Measurements from ENCODE around the gene WDR82. TPM values are rescaled to one million over a fixed set of nuclear protein-coding genes. Genes with fewer than 3 reads are reported as not detected.

The WDR82 gene
- total RNA-seq, result 71.0 TPM

DNA sequence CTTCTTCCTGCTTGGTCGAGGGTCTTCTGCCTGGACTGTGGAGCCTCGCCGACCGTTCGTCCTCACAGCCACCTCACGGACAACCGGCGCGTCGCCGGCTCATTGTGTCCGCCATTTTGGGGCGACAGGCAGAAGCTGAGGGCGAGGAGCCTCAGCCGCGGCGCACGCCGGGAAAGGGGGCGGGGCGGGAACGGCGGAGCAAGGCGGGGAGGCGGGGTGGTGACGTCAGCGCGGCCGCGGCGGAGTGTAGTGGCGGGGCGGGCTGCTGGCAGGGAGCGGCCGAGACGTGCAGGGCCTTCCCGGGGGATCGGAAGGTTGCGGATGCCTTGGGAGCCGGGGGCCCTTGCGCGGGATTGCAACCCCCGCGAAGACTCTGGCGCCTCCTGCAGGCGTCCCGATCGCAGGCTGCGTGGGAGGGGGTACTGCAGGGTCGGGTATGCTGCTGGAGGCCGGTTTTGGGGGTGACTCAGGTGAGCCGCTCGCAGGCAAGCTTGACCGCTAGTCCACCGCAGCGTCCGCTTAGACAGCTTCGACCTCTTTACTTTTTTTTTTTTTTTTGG, at the start of gene WDR82:
TSS of gene WDR82 (minus strand) at position 140 of the 560 bp plus-strand sequence. CDS start 288 bp downstream, outside the sequence.
- DNase-seq (ENCODE audit: low spot score), result peak; percentile 97

DNA sequence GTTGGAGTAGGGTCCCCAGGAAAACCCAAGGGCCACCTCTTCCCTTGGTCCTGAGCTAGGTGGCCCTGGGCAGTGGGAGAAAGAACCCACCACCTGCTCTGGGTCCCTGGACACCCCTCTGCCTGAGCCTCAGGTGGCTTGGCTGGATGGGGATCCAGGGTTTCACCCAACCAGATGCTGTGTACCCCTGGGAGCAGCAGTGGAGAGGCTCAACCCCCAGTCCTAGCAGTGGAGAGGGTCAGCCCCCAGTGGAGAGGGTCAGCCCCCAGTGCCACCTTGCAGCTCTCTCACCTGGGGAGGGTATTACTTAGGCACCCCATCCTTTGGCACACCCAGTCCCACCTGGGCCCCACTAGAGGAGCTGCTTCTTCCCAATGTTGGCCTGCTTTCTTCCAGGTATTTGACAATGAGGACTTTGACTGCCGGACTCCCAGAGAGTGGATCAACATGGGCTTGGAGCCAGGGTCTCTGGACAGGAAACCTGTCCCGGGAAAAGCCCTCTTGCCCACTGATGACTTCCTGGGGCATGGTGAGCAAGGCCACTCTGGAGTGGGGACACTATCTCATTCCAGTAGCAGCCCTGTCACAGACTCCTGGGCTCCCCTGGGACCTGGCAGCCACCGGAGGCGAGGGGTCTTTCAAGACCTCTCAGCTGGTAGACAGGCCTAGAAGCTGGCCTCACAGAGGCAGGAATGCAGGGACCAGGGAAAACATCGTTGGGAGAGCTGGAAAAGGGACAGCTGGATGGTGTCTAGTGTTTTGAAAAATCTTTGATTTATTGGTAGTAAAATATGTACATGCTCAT, 49.2 kb upstream of the WDR82 start:
- DNase-seq (ENCODE audit: low spot score), result no peak

DNA sequence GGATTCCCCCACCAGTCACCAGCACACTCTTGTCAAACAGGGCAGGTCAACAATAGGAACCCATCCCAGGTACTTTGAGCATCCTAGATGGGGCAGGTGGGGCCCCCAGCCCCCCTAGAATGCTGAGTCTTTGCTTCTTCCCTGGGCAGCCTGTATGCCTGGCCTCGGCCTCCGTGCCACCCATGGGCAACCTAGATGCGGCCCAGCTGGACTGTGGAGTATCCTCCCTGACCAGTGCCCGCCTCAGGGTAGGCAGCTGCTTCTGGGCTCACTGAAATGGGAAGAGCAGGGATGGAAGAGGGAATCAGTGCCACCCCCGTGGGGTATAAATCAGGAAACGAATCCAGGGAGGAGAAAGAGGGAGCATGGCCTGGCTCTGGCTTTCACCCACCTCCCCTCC, 48.5 kb upstream of the WDR82 start:
- no peak for DNase-seq (ENCODE audit: low spot score)

GRCh38 chr3:52325686-52326085, 47.2 kb upstream of the WDR82 start:
- DNase-seq (ENCODE audit: low spot score), result no peak

DNA sequence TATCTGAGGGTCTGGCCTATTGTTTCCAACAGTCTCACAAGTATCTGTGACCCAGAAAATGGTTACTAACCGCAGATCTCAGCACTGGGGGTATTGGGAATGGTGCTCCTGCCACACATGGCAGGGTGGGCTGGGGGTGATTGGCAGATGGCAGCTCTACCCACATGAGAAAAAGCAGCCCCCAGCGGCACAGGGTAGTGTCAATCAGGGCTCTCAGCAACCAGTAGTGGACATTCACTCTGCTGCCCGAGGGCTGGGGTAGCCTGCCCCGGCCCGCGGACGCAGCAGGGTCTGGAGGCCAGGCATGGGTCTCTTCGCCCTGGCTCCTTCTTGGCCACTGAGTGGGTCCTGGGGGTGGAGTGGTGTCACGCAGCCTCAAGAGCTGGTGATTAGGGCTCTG, 46.2 kb upstream of the WDR82 start:
- DNase-seq (ENCODE audit: low spot score), result no peak

DNA sequence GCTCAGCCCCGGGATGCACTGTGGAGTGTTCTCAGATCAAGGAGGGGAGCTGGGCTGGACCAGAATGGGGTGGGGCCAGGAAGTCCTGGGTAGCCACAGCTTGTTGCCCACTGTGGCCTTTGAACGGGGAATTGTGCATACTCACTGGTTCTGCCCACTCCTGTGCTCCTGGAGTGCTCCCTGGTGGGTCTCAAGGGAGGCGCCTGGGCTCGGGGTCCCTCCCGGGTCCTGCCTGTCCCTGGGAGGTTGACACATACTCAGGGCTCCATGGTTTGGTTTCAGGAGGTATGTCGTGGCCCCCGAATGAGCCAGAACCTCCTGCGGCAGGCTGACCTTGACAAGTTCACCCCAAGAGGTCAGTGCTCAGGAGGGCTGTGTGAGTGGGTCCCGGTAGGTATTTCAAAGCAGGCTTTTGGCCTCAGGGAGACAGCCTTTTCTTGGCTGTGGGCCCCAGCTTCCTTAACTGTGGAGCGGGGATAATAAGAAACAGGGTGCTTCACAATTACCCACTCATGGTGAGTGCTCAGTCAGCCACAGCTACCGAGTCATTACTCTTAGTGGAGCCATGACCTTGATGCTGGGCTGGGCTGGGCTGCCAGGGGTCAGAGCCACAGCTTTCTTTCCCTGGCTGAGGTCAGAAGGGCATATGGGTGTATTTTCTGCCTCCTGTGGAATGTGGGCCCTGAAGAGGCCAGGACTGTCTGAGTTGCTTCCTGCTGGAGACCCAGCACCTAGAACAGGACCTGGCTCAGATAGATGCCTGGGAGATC, 45.3 kb upstream of the WDR82 start:
- no peak for DNase-seq (ENCODE audit: low spot score)

- DNase-seq (ENCODE audit: low spot score), result no peak
Observed at GRCh38 chr3:52322466-52322865, 44.0 kb upstream of the WDR82 start.

DNA sequence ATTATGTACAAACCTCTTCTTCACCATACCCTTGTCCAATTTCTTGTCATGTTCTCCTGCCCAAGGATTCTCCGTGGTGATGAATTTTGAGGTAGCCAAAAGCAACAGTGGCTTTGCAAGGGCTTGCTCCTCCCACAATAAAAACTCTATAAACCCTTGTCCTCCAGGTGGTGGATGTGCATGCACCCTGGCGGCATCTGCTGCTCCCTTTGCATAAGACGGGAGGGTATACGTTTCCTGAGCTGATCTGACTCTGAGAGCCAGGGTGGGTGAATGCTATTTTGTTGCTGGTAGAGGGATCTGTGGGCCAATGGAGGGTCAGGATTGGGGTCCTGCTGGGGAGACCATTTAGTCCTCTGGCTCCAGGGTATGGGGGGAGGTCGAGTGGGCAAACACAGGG, 43.0 kb upstream of the WDR82 start:
- no peak for DNase-seq (ENCODE audit: low spot score)

- DNase-seq (ENCODE audit: low spot score), result no peak
Observed at GRCh38 chr3:52319921-52320595, 41.6 kb upstream of the WDR82 start.

DNA sequence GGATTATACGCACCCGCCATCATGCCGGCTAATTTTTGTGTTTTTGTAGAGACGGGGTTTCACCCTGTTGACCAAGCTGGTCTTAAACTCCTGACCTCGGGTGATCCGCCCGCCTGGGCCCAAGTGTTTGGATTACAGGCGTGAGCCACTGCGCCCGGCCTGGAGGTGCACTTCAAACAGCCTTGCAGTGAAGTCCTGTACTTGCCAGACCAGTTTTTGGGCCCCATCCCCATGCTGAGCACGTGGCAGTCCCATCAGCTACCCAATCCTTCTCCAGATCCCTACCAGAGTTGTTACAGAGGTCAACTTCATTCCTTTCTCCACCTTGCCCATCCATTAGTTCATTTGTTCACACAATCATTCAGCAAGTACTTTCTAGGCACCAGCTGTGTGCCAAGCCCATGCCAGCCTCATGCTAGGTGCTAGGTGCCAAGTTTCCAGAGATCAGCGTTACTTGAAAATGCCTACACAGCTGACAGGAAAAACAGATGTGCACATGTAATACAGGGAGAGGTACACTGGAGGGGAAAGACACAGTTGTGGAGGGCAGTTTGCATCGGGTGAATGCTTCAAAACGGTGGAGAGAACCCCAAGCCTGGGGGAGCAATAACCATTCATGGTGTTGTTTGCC, 39.9 kb upstream of the WDR82 start:
- no peak for DNase-seq (ENCODE audit: low spot score)

- peak; percentile 42 for DNase-seq (ENCODE audit: low spot score)
Observed at GRCh38 chr3:52317208-52318000, 39.0 kb upstream of the WDR82 start.

DNA sequence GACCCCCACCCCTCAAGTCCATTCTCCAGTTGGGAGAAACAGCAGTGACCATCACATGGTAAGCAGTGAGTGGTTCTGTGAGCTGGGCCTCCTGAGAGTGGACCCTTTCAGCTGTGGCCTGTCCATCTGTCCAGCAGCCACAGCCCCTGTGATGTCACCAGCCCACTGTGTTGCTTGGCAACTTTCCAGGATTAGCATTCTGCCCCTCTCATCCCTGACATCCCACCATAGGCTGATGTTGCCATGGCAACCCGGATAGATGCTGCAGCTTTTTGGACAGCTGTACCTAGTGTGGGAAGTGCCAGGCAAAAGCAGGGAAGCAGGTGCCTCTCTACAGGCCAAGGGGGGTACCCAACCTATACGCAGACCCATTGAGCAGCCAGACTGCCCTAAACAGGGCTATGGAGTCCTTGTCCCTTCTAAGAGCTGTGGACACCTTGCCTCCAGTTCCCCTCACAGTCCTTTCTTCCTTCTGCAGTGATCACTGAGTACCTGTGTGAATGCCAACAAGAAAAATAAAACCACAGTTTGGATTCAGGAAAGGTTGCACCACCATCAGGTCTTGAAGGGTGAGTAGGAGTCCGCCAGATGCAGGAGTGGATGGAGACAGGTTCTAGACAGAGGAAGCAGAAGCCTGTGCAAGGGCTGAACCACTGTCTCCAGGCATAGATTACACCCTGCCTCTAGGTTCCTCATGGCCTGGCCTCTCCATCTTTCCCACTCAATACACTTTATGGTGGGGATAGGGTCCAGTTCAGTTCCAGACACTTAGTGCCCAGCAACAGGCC, 37.7 kb upstream of the WDR82 start, which contains the start of gene DNAH1:
TSS of gene DNAH1 (plus strand) at position 343 of the 788 bp plus-strand sequence. CDS start 6,124 bp downstream, outside the sequence.
- DNase-seq (ENCODE audit: low spot score), result no peak

- no peak for DNase-seq (ENCODE audit: low spot score)
Observed at GRCh38 chr3:52315006-52315405, 36.6 kb upstream of the WDR82 start.

DNA sequence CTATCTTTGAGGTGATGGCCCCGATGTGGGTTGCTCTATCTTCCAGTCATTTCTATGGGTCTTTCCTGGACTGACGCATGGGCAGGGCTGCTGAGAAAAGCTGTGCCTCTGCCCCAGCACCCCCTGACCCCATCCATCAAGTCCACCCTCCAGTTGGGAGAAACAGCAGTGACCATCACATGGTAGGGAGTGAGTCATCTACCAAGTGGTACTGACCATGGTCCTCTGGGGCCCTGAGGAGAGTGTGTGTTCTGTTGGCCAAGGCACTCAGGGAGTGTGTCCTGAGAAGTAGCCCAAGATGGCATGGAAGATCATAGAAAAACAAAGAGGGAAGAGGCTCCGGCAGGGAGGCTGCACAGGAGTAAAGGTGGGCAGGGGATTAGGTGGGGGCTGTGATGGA, 36.0 kb upstream of the WDR82 start:
- no peak for DNase-seq (ENCODE audit: low spot score)

DNA sequence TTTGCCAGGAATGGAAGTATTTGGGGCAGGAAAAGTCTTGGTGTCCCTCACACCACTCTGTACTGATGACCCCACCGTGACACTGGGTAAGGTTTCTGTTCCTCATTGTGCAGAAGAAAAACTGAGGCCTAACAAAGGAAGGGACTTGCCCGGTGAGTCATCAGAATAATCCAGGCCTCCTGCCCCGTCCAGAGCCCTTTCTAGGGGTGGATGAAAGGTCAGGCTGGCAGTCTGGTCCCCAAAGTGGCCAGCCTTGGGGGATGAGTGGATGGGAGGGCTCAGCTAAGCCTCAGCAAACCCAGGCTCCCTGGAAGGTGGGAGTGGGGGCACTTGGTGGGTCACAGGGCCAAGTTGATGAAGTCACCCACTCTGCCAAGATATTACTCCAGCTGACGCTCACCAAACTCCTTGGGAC, 35.3 kb upstream of the WDR82 start:
- peak; percentile 30 for DNase-seq (ENCODE audit: low spot score)

DNA sequence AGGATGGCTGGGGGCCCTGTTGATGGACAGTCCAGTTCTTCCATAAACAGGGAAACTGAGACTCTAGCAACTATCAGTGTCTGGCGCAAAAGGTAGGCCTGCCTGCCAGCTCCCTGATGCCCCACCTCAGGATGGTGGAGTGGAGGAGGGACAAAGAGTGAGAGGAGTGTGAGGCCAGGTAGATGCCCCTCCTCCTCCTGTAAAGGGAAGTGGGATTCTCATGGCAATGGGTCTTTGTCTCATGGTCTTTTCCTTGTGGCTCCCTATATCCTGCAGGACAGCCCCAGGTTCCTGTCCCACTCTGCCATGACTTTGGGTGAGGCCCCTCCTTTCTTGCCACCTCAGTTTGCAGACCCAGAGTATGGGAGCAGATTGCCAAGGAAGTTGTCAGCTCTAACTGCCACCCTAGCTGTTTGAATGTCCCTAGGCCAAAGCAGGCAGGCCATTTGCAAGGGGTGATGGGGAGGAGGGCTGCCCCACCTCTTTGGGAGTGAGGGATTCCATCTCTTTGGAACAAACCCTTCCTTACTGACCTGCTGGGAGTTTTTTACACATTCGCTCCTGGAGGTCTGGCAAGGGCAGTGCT, 34.8 kb upstream of the WDR82 start:
- DNase-seq (ENCODE audit: low spot score), result no peak

- DNase-seq (ENCODE audit: low spot score), result no peak
Observed at GRCh38 chr3:52311576-52312119, 33.2 kb upstream of the WDR82 start.

DNA sequence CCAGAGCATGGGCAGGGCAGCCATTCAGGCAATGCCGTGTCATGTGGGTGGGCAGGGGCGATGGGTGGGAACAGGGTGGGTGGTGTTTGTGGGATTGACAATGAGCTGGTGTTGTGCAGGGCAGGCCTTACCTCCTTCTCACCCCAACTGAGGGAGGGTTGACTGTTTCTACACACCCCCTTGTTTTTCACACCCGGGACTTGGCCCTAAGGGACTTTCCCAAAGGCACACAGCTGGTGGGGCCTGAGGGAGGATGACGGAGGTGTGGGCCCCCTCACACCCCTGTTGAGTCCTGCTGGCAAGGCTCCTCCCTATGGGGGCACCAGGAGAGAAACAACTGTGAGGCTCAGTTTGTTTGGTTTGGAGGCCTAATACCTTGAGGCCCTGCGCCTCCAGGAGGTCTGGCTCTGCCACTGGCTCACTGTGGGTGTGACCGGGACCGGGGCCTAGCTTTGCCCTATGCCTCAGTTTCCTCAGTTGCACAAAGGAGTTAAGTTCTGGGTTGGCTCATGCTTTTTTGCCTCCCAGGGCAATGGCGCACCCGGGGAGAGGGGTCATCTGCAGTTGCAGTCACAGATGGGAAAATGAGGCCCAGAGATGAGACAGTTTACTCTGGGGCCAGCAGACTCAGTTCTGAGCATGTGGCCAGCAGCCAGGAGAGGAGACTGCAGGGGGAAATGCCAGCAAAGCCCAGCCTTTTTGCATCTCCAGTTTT, 32.6 kb upstream of the WDR82 start:
- DNase-seq (ENCODE audit: low spot score), result no peak

DNA sequence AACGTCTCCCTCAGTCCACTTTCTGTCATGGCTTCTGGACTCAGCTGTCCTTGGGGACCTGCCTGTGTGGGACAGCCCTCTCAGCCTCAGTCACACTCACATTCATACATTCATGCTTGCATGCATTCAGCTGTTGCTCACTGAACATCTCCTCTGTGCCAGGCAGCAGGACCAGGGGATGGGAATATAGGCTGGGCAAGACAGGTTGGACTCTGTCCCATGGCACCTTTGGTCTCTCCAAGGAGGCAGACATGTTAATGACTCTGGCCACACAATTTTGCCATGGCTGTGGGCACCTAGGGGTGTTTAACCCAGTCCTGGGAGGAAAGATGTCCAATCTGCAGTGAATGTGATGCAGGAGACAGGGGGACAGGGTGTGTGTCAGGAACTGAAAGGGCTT, 29.9 kb upstream of the WDR82 start:
- no peak for DNase-seq (ENCODE audit: low spot score)
